ENCODE measurements around the gene ASMT.
"Not testable (repeated sequence)": the region's sequence is repeated elsewhere in the genome, so short reads cannot be mapped to it uniquely, and the experiment has no call there.

ASMT gene

DNA sequence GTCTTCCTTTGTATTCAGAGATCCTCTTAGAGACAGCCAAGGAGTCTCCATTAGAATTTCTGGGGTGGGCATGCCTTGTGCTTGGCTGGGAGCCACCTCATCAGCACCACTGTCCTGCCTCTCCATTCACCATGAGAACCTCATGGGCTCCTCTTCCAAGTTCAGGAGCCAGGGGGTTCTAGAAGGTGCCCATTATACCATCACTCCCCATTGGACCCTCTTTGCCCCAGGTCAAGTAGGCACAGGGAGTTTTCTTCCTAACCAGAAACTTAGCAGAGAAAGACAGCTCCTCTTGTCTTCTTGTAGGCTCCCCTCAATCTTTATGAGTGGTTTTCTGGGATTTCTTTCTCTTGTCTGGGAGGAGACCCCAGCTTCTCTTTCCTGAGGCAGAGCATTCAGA lies 31.1 kb downstream of the ASMT start:
- DNase-seq: no peak

GRCh38 chrX:1649621-1650020 lies 34.8 kb downstream of the ASMT start:
- no peak for DNase-seq

- peak in 11 of 58 donors; percentile 1 to 21 (median 3) for DNase-seq
Observed at GRCh38 chrX:1652011-1652811, 37.4 kb downstream of the ASMT start.

DNA sequence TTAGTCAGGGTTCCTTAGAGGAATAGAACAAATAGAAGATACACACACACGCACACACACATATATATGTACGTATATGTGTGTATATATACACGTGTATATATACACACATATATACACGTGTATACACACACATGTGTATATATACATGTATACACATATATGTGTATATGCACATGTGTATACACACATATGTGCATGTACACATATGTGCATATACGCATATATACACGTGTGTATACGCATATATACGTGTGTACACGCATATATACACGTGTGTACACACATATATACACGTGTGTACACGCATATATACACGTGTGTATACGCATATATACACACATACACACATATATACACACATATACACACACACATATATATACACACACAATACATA lies 41.5 kb downstream of the ASMT start:
- DNase-seq: no peak

- DNase-seq: peak in 13 of 58 donors; percentile 1 to 31 (median 3)
Observed at GRCh38 chrX:1657367-1658070, 42.7 kb downstream of the ASMT start.

DNA sequence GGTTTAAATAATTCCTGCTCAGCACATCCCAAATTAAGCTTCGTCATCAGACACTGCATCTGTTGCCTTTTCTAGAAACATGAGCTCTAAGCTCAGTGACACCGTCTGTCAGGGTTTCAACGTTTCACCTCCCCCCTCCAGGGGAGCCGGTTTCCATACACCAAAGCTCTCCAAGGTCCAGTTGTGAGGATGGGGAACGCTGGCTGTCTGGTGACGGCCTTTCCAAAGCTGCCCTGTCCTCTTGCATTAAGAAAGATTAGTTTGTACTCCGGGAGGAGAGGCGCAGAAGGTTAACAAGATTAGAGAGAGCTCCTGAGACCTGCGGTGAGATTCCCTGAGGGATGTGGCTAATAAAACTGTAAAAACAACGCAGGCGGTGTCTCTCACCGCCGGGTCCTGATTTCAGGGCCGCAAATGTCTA lies 43.2 kb downstream of the ASMT start:
- peak in 1 of 58 donors; percentile 1 for DNase-seq

GRCh38 chrX:1659664-1660461 lies 45.0 kb downstream of the ASMT start:
- DNase-seq: no peak

DNA sequence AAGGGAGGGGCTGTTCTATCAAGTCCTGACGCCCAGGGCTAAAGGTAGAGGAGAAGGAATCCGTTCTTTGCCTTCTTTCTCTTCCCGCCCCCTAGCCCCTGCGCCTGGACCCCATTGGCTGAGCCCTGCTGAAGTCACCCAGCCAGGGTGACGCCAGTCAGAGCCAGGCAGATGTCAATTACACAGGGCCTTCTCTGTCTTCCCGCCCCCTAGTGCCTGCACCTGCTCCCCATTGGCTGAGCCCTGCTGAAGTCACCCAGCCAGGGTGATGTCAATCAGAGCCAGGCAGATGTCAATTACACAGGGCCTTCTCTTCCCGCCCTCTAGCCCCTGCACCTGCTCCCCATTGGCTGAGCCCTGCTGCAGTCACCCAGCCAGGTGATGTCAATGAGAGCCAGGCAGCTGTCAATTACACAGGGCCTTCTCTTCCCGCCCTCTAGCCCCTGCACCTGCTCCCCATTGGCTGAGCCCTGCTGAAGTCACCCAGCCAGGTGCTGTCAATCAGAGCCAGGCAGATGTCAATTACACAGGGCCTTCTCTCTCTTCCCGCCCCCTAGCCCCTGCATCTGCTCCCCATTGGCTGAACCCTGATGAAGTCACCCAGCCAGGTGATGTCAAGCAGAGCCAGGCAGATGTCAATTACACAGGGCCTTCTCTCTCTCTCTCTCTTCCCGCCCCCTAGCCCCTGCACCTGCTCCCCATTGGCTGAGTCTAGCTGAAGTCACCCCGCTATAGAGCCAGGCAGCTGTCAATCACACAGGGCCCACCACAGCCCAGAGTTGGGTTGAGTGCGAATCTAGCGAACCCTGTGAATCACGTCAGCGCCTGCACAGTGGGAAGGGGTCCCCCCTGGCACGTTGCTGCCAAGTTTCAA lies 46.4 kb downstream of the ASMT start:
- DNase-seq: peak in 11 of 58 donors; percentile 0 to 65 (median 14)

DNA sequence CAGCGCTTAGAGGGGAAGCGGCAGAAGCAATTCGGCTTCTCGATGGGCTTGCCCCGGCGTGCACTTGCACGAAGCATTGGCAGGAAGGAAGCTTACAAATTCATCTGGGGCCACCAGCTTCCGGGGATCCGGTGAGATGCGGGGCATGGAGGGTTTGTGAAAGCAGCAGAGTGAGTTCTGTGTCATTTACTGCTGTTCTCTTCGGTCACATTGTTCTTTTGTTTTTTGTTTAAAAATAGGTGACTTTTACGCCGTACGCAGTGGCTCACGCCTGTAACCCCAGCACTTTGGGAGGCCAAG lies 47.0 kb downstream of the ASMT start:
- DNase-seq: no peak

DNA sequence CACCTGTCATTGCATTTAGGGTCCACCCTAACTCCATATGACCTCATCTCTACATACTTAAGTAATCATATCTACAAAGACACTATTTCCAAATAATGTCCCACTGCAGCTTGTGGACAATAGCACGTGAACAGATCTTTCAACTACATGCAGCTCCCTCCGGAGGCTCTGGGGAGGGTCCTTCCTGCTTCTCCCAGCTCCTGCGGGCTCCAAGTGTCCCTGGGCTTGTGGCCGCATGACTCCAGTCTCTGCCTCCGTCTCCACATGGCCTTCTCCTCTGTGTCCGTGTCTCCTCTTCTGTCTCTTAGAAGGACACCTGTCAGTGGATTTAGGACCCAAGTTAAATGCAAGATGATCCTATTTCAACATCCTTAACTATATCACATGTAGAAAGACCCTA lies 52.7 kb downstream of the ASMT start:
- no peak for DNase-seq

DNA sequence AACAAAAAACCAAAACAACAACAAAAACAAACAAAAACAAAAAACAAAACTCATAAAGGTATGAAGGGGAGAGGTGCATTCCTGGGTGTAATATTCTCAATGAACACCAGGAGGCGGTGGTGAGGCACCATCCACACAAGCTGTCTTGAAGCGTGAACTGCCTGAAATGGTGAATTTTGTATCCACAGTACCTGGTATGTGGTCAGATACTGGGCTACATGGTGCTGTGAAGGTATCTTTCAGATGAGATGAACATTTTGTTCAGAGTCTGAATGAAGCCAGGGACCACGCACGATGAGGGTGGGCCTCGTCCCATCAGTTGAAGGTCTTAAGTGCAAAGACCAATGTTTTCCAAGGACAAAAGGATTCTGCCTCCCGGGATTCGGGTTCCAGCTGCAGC lies 58.5 kb downstream of the ASMT start:
- DNase-seq: peak in 3 of 58 donors; percentile 1 to 7 (median 1)

DNA sequence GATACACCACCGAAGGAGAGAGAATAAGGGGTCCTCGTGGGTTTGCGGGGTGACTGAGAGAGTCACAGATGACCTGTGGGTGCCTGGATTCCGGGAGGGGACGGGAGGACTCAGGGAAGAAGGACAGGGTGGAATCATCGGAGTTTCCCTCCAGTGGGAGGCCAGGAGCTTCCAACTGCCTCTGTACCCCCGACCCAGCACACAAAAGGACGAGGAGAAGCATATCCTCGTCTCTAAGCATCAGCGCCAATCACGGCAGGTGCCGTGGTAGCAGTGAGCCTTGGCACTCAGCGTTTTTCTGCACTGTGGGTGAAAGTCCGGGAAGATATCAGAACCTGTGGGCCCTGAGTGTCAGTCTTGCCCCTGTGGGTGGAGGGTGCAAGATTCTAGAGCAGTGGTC lies 62.0 kb downstream of the ASMT start:
- no peak for DNase-seq

DNA sequence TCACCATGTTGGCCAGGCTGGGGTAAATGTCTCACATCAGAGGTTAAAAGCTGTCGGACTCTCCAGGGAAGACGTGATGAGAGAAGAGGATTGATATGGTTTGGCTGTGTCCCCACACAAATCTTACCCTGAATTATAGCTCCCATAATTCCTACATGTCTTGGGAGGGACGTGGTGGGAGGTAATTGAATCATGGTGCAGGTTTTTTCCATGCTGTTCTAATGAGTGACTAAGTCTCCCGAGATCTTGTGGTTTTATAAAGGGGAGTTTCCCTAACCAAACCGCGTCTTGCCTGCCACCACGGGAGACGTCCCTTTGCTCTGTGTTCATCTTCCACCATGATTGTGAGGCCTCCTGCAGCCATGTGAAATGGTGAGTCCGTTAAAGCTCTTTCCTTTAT lies 64.4 kb downstream of the ASMT start:
- no peak for DNase-seq

DNA sequence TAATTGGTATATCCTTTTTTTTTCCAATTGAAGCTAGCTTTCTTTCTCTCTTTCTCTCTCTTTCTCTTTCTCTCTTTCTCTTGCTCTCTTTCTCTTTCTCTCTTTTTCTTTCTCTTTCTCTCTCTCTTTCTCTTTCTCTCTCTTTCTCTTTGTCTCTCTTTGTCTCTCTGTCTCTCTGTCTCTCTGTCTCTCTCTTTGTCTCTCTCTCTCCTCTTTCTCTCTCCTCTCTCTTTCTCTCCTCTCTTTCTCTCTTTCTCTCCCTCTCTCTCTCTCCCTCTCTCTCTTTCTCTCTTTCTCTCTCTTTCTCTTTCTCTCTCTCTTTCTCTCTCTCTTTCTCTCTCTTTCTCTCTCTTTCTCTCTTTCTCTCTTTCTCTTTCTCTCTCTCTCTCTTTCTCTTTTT lies 66.6 kb downstream of the ASMT start:
- DNase-seq: no peak

- DNase-seq: not testable (repeated sequence)
Observed at GRCh38 chrX:1681856-1682255, 67.0 kb downstream of the ASMT start.

DNA sequence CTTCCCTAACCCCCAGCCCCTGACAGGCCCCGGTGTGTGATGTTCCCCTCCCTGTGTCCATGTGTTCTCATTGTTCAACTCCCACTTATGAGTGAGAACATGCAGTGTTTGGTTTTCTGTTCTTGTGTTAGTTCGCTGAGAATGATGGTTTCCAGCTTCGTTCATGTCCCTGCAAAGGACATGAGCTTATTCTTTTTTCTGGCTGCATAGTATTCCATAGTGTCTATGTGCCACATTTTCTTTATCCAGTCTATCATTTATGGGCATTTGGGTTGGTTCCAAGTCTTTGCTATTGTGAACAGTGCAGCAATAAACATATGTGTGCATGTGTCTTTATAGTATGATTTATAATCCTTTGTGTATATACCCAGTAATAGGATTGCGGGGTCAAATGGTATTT lies 67.6 kb downstream of the ASMT start:
- DNase-seq: not testable (repeated sequence)

- DNase-seq: not testable (repeated sequence)
Observed at GRCh38 chrX:1684883-1685282, 70.0 kb downstream of the ASMT start.

DNA sequence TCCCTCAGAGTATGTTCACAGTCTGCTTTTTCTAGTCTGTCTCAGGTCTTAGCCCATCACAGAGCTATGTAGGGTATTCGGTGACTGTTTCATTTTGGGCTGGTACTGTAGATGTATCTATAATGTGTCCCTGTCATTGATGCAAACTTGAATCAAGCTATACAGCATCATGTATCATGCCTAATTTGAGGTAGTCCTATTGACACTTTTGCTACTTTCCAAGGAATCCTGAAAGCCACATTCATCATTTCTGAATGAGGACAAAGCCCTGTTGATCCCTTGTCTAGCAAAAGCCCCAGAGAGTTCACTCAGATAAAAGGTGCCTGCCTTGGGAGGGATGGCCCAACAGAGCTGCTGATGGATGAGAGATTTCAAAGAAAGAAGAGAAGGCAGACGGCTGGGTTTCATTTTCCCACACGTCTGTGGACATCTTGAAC lies 70.6 kb downstream of the ASMT start:
- not testable (repeated sequence) for DNase-seq

DNA sequence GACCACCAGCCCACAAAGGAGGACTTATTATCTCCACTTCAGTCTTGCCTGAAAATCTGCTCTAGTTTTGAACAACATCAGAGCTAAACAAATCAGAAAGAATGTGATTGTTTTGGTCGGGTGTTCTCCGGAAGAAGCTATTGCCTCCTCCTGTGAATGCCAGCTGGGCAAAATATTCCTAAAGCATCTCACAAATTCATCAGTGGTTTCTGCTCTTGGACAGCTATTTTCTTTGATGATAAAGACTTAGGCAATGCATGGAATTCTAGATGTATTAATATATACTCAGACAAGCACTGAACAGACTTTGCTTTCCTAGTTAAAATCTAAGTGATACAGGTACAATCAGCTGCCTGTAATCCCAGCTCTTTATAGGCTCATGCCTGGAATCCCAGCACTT lies 71.8 kb downstream of the ASMT start:
- DNase-seq: no peak

Measured in anterior cingulate cortex (tissue), 58 donors.